ENCODE data around the gene OR8B8. TPM values are rescaled to one million over a fixed set of nuclear protein-coding genes. Genes with fewer than 3 reads are reported as not detected.
"Not testable (repeated sequence)": the region's sequence is repeated elsewhere in the genome, so short reads cannot be mapped to it uniquely, and the experiment has no call there.

OR8B8 gene
- total RNA-seq, 1 experiment from 2014 or later, result not detected

GRCh38 chr11:124463990-124464389, 18.5 kb upstream of the OR8B8 start (continued):
- no peak for TF ChIP-seq TCF7 (CRISPR knock-in tag; IDR thresholded peaks at IDR 0.05; ENCODE audit: low read depth)
- no peak for TF ChIP-seq FOXP1 (CRISPR knock-in tag; IDR thresholded peaks at IDR 0.05; ENCODE audit: borderline replicate concordance)
- no peak for TF ChIP-seq ATF1 (CRISPR knock-in tag; IDR thresholded peaks at IDR 0.05)
- TF ChIP-seq ZNF138 (CRISPR knock-in tag; conservative IDR thresholded peaks at IDR 0.05), result no peak
- no peak for TF ChIP-seq CBFB (CRISPR knock-in tag; IDR thresholded peaks at IDR 0.05; ENCODE audit: low read depth)
- TF ChIP-seq, protein P1, sequence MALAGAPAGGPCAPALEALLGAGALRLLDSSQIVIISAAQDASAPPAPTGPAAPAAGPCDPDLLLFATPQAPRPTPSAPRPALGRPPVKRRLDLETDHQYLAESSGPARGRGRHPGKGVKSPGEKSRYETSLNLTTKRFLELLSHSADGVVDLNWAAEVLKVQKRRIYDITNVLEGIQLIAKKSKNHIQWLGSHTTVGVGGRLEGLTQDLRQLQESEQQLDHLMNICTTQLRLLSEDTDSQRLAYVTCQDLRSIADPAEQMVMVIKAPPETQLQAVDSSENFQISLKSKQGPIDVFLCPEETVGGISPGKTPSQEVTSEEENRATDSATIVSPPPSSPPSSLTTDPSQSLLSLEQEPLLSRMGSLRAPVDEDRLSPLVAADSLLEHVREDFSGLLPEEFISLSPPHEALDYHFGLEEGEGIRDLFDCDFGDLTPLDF (CRISPR knock-in tag; IDR thresholded peaks at IDR 0.05), result no peak
- TF ChIP-seq ZNF416 (CRISPR knock-in tag; IDR thresholded peaks at IDR 0.05), result no peak
- TF ChIP-seq, protein P2, sequence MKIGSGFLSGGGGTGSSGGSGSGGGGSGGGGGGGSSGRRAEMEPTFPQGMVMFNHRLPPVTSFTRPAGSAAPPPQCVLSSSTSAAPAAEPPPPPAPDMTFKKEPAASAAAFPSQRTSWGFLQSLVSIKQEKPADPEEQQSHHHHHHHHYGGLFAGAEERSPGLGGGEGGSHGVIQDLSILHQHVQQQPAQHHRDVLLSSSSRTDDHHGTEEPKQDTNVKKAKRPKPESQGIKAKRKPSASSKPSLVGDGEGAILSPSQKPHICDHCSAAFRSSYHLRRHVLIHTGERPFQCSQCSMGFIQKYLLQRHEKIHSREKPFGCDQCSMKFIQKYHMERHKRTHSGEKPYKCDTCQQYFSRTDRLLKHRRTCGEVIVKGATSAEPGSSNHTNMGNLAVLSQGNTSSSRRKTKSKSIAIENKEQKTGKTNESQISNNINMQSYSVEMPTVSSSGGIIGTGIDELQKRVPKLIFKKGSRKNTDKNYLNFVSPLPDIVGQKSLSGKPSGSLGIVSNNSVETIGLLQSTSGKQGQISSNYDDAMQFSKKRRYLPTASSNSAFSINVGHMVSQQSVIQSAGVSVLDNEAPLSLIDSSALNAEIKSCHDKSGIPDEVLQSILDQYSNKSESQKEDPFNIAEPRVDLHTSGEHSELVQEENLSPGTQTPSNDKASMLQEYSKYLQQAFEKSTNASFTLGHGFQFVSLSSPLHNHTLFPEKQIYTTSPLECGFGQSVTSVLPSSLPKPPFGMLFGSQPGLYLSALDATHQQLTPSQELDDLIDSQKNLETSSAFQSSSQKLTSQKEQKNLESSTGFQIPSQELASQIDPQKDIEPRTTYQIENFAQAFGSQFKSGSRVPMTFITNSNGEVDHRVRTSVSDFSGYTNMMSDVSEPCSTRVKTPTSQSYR (CRISPR knock-in tag; IDR thresholded peaks at IDR 0.05), result no peak
- TF ChIP-seq CREM (CRISPR knock-in tag; IDR thresholded peaks at IDR 0.05), result no peak

DNA sequence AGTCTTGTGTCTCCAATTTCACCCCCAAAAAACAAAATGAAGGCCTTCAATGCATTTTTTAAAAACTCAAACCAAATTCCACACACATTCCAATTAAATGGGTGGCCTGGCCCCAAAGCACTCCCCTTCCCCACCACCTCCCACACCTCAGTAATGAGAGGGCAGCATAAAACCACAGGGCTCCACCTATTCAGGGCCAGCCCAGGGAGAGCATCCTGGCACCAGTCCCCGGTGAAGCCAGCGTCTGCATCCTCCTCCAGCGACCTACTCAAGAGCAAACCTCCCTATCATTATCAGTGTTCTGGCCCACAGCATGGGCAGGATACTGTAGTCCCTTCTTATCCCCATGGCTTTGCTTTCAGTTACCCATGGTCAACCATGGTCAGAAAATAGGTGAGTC, 17.8 kb upstream of the OR8B8 start:
- TF ChIP-seq, protein P3, sequence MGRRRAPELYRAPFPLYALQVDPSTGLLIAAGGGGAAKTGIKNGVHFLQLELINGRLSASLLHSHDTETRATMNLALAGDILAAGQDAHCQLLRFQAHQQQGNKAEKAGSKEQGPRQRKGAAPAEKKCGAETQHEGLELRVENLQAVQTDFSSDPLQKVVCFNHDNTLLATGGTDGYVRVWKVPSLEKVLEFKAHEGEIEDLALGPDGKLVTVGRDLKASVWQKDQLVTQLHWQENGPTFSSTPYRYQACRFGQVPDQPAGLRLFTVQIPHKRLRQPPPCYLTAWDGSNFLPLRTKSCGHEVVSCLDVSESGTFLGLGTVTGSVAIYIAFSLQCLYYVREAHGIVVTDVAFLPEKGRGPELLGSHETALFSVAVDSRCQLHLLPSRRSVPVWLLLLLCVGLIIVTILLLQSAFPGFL (CRISPR knock-in tag; IDR thresholded peaks at IDR 0.05; ENCODE audit: borderline replicate concordance), result no peak
- no peak for TF ChIP-seq TCF7 (CRISPR knock-in tag; IDR thresholded peaks at IDR 0.05; ENCODE audit: low read depth)
- TF ChIP-seq, protein P1 (CRISPR knock-in tag; IDR thresholded peaks at IDR 0.05), result no peak
- no peak for TF ChIP-seq ZNF396 (CRISPR knock-in tag; IDR thresholded peaks at IDR 0.05; ENCODE audit: borderline replicate concordance)
- TF ChIP-seq ZBTB21 (CRISPR knock-in tag; IDR thresholded peaks at IDR 0.05; ENCODE audit: borderline replicate concordance), result no peak
- TF ChIP-seq E2F4 (CRISPR knock-in tag; IDR thresholded peaks at IDR 0.05; ENCODE audit: borderline replicate concordance, low read depth), result no peak
- no peak for TF ChIP-seq NFATC4 (CRISPR knock-in tag; IDR thresholded peaks at IDR 0.05)
- CTCF ChIA-PET, result no interaction called here
- no peaks in the 10 kb centered on the region for H3K4me1 Mint-ChIP-seq
- ATAC-seq (peak; percentile 24; the same call in 1 of the 2 replicates), DNase-seq (ENCODE audit: low spot score) (no peak)
- no peak overlapping the region for H3K4me3 Mint-ChIP-seq
- no peaks in the 10 kb centered on the region for H3K36me3 Mint-ChIP-seq
- H3K9me3 Mint-ChIP-seq, result peaks cover 16% of the 10 kb centered on the region
- POLR2A ChIA-PET, result no interaction called here
- no peaks in the 10 kb centered on the region for H3K27me3 Mint-ChIP-seq (ENCODE audit: low read depth)
- no peak overlapping the region for H3K27ac Mint-ChIP-seq

- ATAC-seq (no peak), DNase-seq (ENCODE audit: low spot score) (no peak)
- no peak overlapping the region for H3K4me3 Mint-ChIP-seq
- TF ChIP-seq ESRRA (CRISPR knock-in tag; IDR thresholded peaks at IDR 0.05; ENCODE audit: borderline replicate concordance), result no peak
- TF ChIP-seq GTF2I (CRISPR knock-in tag; conservative IDR thresholded peaks at IDR 0.05), result no peak
- TF ChIP-seq RELA (CRISPR knock-in tag; IDR thresholded peaks at IDR 0.05; ENCODE audit: borderline replicate concordance), result no peak
- no peak for TF ChIP-seq NFE2L1 (CRISPR knock-in tag; IDR thresholded peaks at IDR 0.05)
- no peak for TF ChIP-seq RORB (CRISPR knock-in tag; IDR thresholded peaks at IDR 0.05)
- no peak for TF ChIP-seq SMAD4 (CRISPR knock-in tag; IDR thresholded peaks at IDR 0.05)
- H3K36me3 Mint-ChIP-seq, result no peaks in the 10 kb centered on the region
- ChIA-PET POLR2A (no interaction called here), CTCF (no interaction called here)
- no peak overlapping the region for H3K27ac Mint-ChIP-seq
- peaks cover 16% of the 10 kb centered on the region for H3K9me3 Mint-ChIP-seq
- no peaks in the 10 kb centered on the region for H3K27me3 Mint-ChIP-seq (ENCODE audit: low read depth)
- no peaks in the 10 kb centered on the region for H3K4me1 Mint-ChIP-seq
Observed at GRCh38 chr11:124460459-124460858, 15.0 kb upstream of the OR8B8 start.

- H3K9me3 Mint-ChIP-seq, result peaks cover 16% of the 10 kb centered on the region
- H3K4me3 Mint-ChIP-seq; H3K27ac Mint-ChIP-seq; H3K27me3 Mint-ChIP-seq (ENCODE audit: low read depth); DNase-seq (ENCODE audit: low spot score); POLR2A ChIA-PET; CTCF ChIA-PET; H3K4me1 Mint-ChIP-seq; H3K36me3 Mint-ChIP-seq; ATAC-seq: not testable (repeated sequence)
Observed at GRCh38 chr11:124459379-124459778, 13.9 kb upstream of the OR8B8 start.
